ENCODE results near the gene LRPPRC. TPM values are rescaled to one million over a fixed set of nuclear protein-coding genes. Genes with fewer than 3 reads are reported as not detected.

LRPPRC gene
- total and polyA plus RNA-seq, 8 donors = 9.4 to 52.1 (median 37.3) TPM

DNA sequence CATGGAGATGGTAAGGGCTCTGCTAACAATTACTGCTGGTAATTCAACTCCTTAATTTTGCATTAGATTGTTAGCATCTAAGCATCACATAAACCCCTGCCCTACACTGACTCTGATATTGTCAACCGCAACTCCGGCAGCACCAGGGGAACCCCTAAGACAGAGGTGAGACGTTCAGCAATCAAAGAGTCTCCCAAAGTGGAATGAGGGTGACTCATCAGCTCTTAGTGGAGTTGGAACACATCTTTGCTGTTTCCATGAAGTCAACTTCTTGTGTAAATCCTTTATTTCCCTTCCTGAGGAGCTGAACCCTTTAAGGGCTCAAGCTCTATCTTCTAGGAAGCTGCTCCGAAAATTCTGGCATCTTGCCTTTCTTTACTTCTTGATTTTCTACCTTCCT lies 104.9 kb downstream of the LRPPRC start:
- Histone ChIP-seq H3K4me3 (no peak overlapping the region), H3K27ac (no peak overlapping the region), H3K36me3 (peaks cover 0 to 58% (median 4%) of the 10 kb centered on the region in 3 donors), H3K9me3 (no peaks in the 10 kb centered on the region), H3K27me3 (no peaks in the 10 kb centered on the region), H3K4me1 (peaks cover 0 to 3% (median 3%) of the 10 kb centered on the region in 3 donors)
- 87 to 90% methylated on average over 4 of the region's 4 CpGs for WGBS, 2 donors
- TF ChIP-seq, protein P1, sequence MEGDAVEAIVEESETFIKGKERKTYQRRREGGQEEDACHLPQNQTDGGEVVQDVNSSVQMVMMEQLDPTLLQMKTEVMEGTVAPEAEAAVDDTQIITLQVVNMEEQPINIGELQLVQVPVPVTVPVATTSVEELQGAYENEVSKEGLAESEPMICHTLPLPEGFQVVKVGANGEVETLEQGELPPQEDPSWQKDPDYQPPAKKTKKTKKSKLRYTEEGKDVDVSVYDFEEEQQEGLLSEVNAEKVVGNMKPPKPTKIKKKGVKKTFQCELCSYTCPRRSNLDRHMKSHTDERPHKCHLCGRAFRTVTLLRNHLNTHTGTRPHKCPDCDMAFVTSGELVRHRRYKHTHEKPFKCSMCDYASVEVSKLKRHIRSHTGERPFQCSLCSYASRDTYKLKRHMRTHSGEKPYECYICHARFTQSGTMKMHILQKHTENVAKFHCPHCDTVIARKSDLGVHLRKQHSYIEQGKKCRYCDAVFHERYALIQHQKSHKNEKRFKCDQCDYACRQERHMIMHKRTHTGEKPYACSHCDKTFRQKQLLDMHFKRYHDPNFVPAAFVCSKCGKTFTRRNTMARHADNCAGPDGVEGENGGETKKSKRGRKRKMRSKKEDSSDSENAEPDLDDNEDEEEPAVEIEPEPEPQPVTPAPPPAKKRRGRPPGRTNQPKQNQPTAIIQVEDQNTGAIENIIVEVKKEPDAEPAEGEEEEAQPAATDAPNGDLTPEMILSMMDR (IDR thresholded peaks at IDR 0.05) = no peak
- ATAC-seq = peak in 1 of 4 donors; percentile 43
- no peak for FAIRE-seq
- no peak for DNase-seq
- intact Hi-C loops (cut with DNase I) = loop anchor here in 1 of 3 donors (10.0 kb wide), 1 partner anchor 66 kb away; no protein-coding TSS in a partner anchor

DNA sequence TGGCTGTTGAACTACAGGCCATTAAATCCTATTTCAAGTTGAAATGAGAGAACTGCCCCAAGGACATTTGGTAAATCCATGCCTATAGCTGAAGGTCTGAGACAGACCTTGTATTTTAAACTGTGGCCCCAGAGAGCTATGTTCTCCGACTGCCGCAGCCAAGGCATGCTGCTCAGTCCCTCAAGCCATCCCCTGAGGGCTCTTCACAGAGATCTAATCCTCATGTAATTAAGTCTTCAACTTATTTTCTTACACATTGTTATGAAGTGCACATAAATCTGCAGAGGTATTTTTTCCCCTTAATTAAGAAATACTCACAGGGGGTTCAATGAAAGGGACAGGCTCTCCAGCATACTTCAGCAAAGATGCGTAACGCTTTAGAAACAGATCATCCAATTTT lies 106.4 kb downstream of the LRPPRC start:
- Histone ChIP-seq H3K36me3 (peaks cover 0 to 53% (median 4%) of the 10 kb centered on the region in 3 donors), H3K4me1 (peaks cover 6 to 13% (median 11%) of the 10 kb centered on the region in 3 donors), H3K27me3 (no peaks in the 10 kb centered on the region), H3K4me3 (no peak overlapping the region), H3K27ac (no peak overlapping the region), H3K9me3 (no peaks in the 10 kb centered on the region)
- intact Hi-C loops (cut with DNase I) = no loop called here
- TF ChIP-seq, protein P1 (IDR thresholded peaks at IDR 0.05) = no peak
- FAIRE-seq = no peak
- WGBS, 2 donors = 97 to 99% methylated on average over 4 of the region's 4 CpGs
- no peak for DNase-seq
- ATAC-seq = no peak

DNA sequence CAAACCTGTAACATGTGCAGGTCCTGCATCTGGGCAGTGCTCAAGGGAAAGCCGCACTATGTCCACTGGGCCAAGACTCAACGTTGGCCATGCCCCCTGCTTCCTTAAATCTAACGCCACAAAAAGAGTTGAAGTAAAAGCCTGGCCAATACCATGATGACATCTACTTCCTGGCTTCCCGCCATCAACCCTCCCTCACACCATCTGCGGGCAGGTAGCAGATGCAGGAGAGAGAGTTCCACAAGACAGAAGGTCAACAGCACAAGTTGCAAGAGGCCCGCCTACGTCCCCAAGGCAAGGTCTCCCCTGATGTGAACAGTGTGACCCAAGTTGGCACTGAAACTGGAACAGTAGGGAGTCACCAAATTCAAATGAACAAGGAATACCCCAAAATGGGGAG lies 108.6 kb downstream of the LRPPRC start:
- ATAC-seq = peak in 2 of 4 donors; percentile 35 to 52
- intact Hi-C loops (cut with DNase I) = no loop called here
- peak in 3 of 6 donors; percentile 39 to 56 (median 51) for DNase-seq
- no peak for FAIRE-seq
- Histone ChIP-seq H3K27ac (no peak overlapping the region), H3K9me3 (no peaks in the 10 kb centered on the region), H3K4me3 (no peak overlapping the region), H3K4me1 (peaks cover 6 to 22% (median 18%) of the 10 kb centered on the region in 3 donors), H3K36me3 (peaks cover 0 to 33% (median 0%) of the 10 kb centered on the region in 3 donors), H3K27me3 (no peaks in the 10 kb centered on the region)
- WGBS, 2 donors = 57 to 71% methylated on average over 7 of the region's 7 CpGs
- TF ChIP-seq, protein P1 (IDR thresholded peaks at IDR 0.05) = no peak

DNA sequence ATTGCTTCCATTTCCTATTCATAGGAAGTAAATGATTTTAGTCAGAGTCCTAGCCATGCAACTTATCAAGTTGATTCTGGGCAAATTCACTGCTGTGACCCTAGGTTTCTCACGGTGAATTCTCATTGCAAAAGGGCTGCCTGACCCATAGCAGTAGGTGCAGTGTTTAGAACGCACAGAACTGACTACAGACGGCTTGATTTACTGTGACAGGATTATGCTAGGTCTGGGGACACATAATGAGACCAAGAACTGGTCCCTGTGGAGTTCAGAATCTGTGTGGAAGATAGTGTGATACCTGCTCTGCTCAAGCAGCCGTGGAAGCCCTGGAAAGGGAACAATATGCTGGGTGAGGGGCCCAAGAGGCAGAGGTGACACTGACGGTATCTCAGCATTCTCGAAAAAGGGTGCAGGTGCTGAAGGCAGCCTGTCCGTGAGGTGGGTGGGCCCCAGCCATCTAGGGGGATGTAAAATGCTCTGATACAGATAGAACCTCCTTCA lies 110.6 kb downstream of the LRPPRC start:
- peak in 3 of 4 donors; percentile 6 to 28 (median 20) for ATAC-seq
- 26 to 36% methylated on average over 7 of the region's 7 CpGs for WGBS, 2 donors
- Histone ChIP-seq H3K4me1 (peaks cover 6 to 34% (median 23%) of the 10 kb centered on the region in 3 donors), H3K36me3 (peaks cover 0 to 21% (median 0%) of the 10 kb centered on the region in 3 donors), H3K4me3 (no peak overlapping the region), H3K9me3 (no peaks in the 10 kb centered on the region), H3K27me3 (no peaks in the 10 kb centered on the region), H3K27ac (peak overlapping the region in 2 of 4 donors; percentile 51 to 73)
- intact Hi-C loops (cut with DNase I) = no loop called here
- no peak for FAIRE-seq
- DNase-seq = no peak
- TF ChIP-seq, protein P1 (IDR thresholded peaks at IDR 0.05) = no peak

DNA sequence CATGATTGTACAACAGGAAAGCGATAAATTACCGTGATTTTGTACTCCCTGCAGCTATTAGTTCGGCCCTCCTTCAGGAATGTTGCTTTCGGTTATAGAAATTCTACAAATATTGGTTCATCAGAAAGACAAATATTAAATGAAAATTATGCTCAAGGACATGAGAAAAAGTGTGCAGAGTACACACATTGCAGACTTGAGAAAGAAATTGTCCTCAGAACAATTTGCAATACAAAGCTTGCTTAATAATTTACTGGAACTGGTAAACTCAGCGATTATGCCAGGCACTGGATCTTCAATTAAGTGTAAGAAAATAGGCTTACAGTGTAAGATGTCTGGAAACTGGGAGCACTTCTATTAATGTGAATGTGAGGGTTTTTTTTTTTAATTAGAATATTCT lies 111.1 kb downstream of the LRPPRC start:
- Histone ChIP-seq H3K27ac (peak overlapping the region in 2 of 4 donors; percentile 51 to 73), H3K9me3 (no peaks in the 10 kb centered on the region), H3K4me3 (peak overlapping the region in 1 of 4 donors; percentile 19), H3K27me3 (no peaks in the 10 kb centered on the region), H3K4me1 (peaks cover 6 to 34% (median 23%) of the 10 kb centered on the region in 3 donors), H3K36me3 (peaks cover 0 to 17% (median 0%) of the 10 kb centered on the region in 3 donors)
- peak; percentile 44 to 66 (median 57) for ATAC-seq
- WGBS, 2 donors = 13 to 16% methylated on average over 5 of the region's 5 CpGs
- FAIRE-seq = no peak
- no peak for DNase-seq
- intact Hi-C loops (cut with DNase I) = no loop called here
- TF ChIP-seq, protein P1 (IDR thresholded peaks at IDR 0.05) = no peak

All from pancreas (tissue), 10 donors.